ENCODE data around the gene SH3RF3. TPM values are rescaled to one million over a fixed set of nuclear protein-coding genes. Genes with fewer than 3 reads are reported as not detected.

The SH3RF3 gene
- total and polyA plus RNA-seq, 9 of the 15 experiments (the other 6 are each of a cell fraction or from before 2014, with no cell fraction given) = 0.02 TPM; not detected in 8

GRCh38 chr2:109528811-109529501 is 400.0 kb downstream of the SH3RF3 start:
- Histone ChIP-seq H3K79me2 (ENCODE audit: control insufficient read depth, insufficient read depth, low read length) (no peaks in the 10 kb centered on the region), H3K4me3 (no peak overlapping the region), H3K27me3 (ENCODE audit: control insufficient read depth in 2 of 2, insufficient read depth in 2 of 2, low read length in 2 of 2) (peaks cover 0 to 59% of the 10 kb centered on the region in 2 experiments; a peak in 3 of 5 replicates), H3K36me3 (ENCODE audit: control insufficient read depth, insufficient read depth, low read length) (no peaks in the 10 kb centered on the region), H3K27ac (ENCODE audit: extremely low read depth, low read depth, low read length) (no peak overlapping the region), H3K9me1 (ENCODE audit: control insufficient read depth, insufficient read depth, low read length) (no peaks in the 10 kb centered on the region), H2AFZ (ENCODE audit: low read depth, low read length) (no peak overlapping the region), H3K4me2 (ENCODE audit: insufficient read depth, low read length) (no peak overlapping the region), H4K20me1 (replicated peaks; ENCODE audit: control insufficient read depth, insufficient read depth, low read length) (no peaks in the 10 kb centered on the region; the same call in 1 of the 2 replicates), H3K9me3 (replicated peaks; ENCODE audit: control insufficient read depth, insufficient read depth, low read depth, low read length) (no peaks in the 10 kb centered on the region), H3K4me1 (replicated peaks in 1 of 2; ENCODE audit: control insufficient read depth in 2 of 2, insufficient read depth in 2 of 2, low read length in 2 of 2) (no peaks in the 10 kb centered on the region), H3K9ac (ENCODE audit: insufficient read depth in 1 of 2, low read depth in 2 of 2, low read length in 2 of 2) (no peak overlapping the region)
- WGBS (ENCODE audit: insufficient coverage, low coverage, missing lambda C conversion rate) = 4% methylated on average over 21 of the region's 21 CpGs
- FAIRE-seq (no peak), ATAC-seq (no peak), DNase-seq (ENCODE audit: extremely low read depth in 1 of 4, low spot score in 3 of 4) (no peak)
- intact Hi-C loops (cut with micrococcal nuclease) (no loop called here), in situ Hi-C loops (cut with MboI) (no loop called here)
- ChIA-PET CTCF (ENCODE audit: low intra/inter-chr PET ratio) (no interaction called here), POLR2A (no interaction called here)
- BruUV-seq (replicated peaks) = no TSS peak
- TF ChIP-seq ZNF277 (CRISPR knock-in tag; IDR thresholded peaks at IDR 0.05; ENCODE audit: borderline replicate concordance) = no peak
- no peak for TF ChIP-seq TAF9B (IDR thresholded peaks at IDR 0.05; ENCODE audit: partially characterized antibody)
- TF ChIP-seq ZNF589 (CRISPR knock-in tag; IDR thresholded peaks at IDR 0.05; ENCODE audit: low read depth) = no peak
- no peak for TF ChIP-seq ZKSCAN1 (IDR thresholded peaks at IDR 0.05; ENCODE audit: low read depth, low read length)
- TF ChIP-seq, protein P1, sequence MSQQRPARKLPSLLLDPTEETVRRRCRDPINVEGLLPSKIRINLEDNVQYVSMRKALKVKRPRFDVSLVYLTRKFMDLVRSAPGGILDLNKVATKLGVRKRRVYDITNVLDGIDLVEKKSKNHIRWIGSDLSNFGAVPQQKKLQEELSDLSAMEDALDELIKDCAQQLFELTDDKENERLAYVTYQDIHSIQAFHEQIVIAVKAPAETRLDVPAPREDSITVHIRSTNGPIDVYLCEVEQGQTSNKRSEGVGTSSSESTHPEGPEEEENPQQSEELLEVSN (IDR thresholded peaks at IDR 0.05; ENCODE audit: borderline replicate concordance in 1 of 2, extremely low read depth in 1 of 2, insufficient read depth in 1 of 2, insufficient read length in 1 of 2, low read depth in 1 of 2, low read length in 1 of 2, poor library complexity in 1 of 2, severe bottlenecking in 1 of 2) = no peak
- no peak for TF ChIP-seq RBM39 (optimal IDR thresholded peaks at IDR 0.05; ENCODE audit: low read depth, low read length)
- TF ChIP-seq ARID4B (CRISPR knock-in tag; IDR thresholded peaks at IDR 0.05) = no peak
- TF ChIP-seq SMARCA5 (IDR thresholded peaks at IDR 0.05) = no peak
